GM12864 (cell line): ENCODE results near the gene LRRC8C.
A peak's percentile ranks its signal among the peaks of the same experiment; 100 is the strongest.

Experiments
- DNase-seq: peaks from one replicate; pipeline ENCODE4 v3.0.0-alpha.2; 2011; ENCODE audit warnings: low read depth
- H3K4me3 ChIP-seq: 2 replicates; pipeline ENCODE4 v1.5.1; 2011; ENCODE audit warnings: mild to moderate bottlenecking, low read depth, low read length, control low read depth
- CTCF ChIP-seq: IDR thresholded peaks from 2 replicates; pipeline ENCODE4 v1.5.1; 2011; ENCODE audit warnings: low read depth, mild to moderate bottlenecking, moderate library complexity, low read length, control low read depth, inconsistent platforms; ENCODE audit errors: missing control alignments

The LRRC8C gene

DNA sequence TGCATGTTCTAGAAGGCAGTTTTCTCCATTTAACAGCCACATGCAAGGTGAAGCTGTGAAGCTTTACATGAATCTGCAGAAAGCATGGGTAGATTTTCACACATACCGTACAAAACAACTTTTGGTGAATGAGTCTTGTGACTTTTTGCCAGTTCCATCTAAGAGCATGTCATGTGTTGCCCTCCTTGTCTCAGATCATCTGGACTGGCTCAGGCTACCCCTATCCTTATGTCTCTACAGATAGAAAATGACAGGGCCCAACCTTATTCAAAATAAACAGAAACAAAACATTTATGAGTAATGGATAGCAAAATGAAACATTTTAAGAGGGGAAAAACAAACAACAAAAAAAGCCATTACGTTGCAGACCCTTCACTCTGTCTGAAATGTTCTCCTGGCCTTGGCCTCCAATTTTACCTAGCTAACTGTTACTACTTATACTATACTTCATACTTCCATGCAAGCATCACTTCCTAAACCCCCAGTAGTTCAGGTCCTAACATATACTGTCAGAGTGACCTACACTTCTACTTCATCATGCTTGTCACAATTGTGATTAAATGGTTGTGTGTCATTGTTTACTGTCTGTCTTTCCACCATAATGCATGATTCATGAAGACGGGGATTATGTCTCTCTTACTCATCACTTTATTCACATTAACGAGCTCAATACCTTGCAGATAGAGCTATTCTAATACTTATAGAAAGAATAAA is 39.0 kb downstream of the LRRC8C start:
- no peak for TF ChIP-seq CTCF
- H3K4me3 ChIP-seq = no peak overlapping the region
- DNase-seq = no peak

GRCh38 chr1:89672489-89673183 is 39.7 kb downstream of the LRRC8C start:
- no peak overlapping the region for H3K4me3 ChIP-seq
- TF ChIP-seq CTCF = no peak
- no peak for DNase-seq

DNA sequence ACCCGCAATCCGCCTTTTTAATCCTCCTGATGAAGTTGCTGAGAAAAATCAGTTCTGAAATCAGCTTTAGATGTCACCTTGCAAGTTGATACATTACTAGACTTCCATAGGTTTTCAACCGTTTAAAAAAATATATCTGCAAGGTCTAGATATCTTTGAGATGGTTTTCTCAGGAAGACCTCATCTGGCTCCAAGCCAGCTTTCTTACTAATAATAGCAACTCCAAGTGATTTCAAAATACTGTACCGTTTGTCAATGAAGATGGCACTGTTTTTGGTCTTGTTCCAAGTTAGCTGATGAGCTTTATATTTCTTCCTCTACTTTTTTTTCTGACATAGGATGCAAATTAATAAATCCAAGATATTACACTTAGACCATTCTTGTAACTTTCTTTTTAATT is 40.3 kb downstream of the LRRC8C start:
- no peak for DNase-seq
- TF ChIP-seq CTCF = no peak
- no peak overlapping the region for H3K4me3 ChIP-seq

- no peak for TF ChIP-seq CTCF
- DNase-seq = no peak
- H3K4me3 ChIP-seq = no peak overlapping the region
Observed at GRCh38 chr1:89675677-89676076, 42.8 kb downstream of the LRRC8C start.

- no peak overlapping the region for H3K4me3 ChIP-seq
- TF ChIP-seq CTCF = no peak
- peak; percentile 42 for DNase-seq
Observed at GRCh38 chr1:89681045-89681729, 48.3 kb downstream of the LRRC8C start.

DNA sequence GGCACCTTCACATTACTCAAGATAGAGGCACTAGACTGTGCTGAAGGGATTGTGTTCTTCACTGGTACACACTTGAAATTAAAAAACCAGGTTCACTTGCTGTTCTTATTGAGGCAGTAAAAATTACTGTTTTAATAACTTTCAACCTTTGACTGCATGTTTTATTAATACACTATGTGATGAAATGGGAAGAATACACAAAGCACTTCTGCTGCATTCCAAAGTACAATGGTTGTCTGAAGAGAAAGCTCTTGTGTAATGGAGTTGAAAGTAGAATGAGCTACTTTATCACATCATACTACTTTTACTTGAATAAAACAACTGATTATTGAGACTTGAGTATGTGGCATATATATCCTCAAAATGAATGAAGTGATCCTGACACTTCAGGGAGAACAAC is 49.7 kb downstream of the LRRC8C start:
- no peak for TF ChIP-seq CTCF
- no peak overlapping the region for H3K4me3 ChIP-seq
- DNase-seq = no peak
